Measurements from ENCODE around the gene IFI16. TPM values are rescaled to one million over a fixed set of nuclear protein-coding genes. Genes with fewer than 3 reads are reported as not detected.
"Not testable (repeated sequence)": the region's sequence is repeated elsewhere in the genome, so short reads cannot be mapped to it uniquely, and the experiment has no call there.

IFI16 gene
- total RNA-seq, 2 experiments from 2014 or later = 295 to 300 TPM

- H3K4me1 Mint-ChIP-seq = no peaks in the 10 kb centered on the region
- no peak overlapping the region for H3K4me3 Mint-ChIP-seq
- no peak for DNase-seq
- no peak overlapping the region for H3K27ac Mint-ChIP-seq
- POLR2A ChIA-PET = no interaction called here
- H3K27me3 Mint-ChIP-seq = peaks cover 36% of the 10 kb centered on the region
- no peaks in the 10 kb centered on the region for H3K36me3 Mint-ChIP-seq
- no peak for ATAC-seq (ENCODE audit: low read depth)
- H3K9me3 Mint-ChIP-seq = no peaks in the 10 kb centered on the region
Observed at GRCh38 chr1:159100589-159100988, 90.9 kb downstream of the IFI16 start.

GRCh38 chr1:159103021-159103420 lies 93.3 kb downstream of the IFI16 start:
- peaks cover 27% of the 10 kb centered on the region for H3K27me3 Mint-ChIP-seq
- H3K36me3 Mint-ChIP-seq; DNase-seq; H3K4me1 Mint-ChIP-seq; POLR2A ChIA-PET; H3K27ac Mint-ChIP-seq; ATAC-seq (ENCODE audit: low read depth); H3K9me3 Mint-ChIP-seq; H3K4me3 Mint-ChIP-seq: not testable (repeated sequence)

Other genes with a start within 250 kb of the IFI16 start
- gene OR6N1, start 237.7 kb upstream of the IFI16 start, total RNA-seq = not detected
- not detected for gene OR6N2, start 228.7 kb upstream of the IFI16 start, total RNA-seq
- under 1 TPM; 0.31 to 0.47 TPM for gene MNDA, start 178.6 kb upstream of the IFI16 start, total RNA-seq
- 10 to 100 TPM; 44.6 to 45.2 TPM for gene PYHIN1, start 78.4 kb upstream of the IFI16 start, total RNA-seq
- 1 to 10 TPM; 3.0 to 4.4 TPM for gene AIM2, start 66.9 kb downstream of the IFI16 start, total RNA-seq
- gene CADM3, start 161.7 kb downstream of the IFI16 start, total RNA-seq = not detected
- gene ACKR1, start 195.0 kb downstream of the IFI16 start, total RNA-seq = not detected

Data from activated naive CD8-positive, alpha-beta T cell treated with anti-CD3 and anti-CD28 coated beads, Interleukin-2, amount 10 ng/mL, durations not matched to agents 7 days and 5 days (primary cell).